ENCODE results near the gene AMER2.

The AMER2 gene

DNA sequence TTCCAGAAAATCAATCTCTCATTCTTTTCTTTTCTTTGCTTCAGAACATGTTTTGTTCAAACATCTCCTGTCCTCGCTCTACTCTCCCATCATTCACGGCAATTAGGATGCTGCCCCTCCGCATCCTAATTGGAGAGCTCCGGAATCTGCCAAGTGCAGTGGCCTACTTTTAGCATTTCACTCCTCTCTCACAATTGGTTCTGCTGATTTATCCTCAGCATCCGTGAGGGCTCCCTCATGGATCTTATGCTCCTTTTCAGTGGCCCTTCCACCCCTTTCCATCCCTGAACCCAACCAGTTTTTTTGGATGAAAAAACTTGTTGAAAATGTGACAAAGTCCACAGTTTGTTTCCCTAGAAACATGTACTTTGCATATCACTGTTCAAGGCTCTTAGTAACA lies 22.4 kb downstream of the AMER2 start:
- no peak for DNase-seq

DNA sequence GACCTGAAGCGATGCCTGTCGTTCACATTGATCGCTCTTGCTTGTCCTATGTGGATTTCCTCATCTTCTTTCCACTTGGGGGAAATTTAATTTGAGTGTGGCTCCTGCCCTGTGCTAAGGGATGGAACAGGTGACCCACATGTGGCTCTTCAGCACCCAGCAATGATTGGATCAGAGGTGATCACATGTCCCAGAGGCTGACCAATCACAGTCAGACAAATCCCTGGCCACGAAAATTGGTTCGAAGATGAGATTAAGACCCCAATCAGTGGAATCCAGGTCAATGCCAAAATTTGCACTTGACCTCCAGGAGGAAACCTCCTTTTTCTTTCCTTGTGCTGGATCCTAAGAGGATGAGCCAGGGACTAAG lies 23.7 kb downstream of the AMER2 start:
- no peak for DNase-seq

DNA sequence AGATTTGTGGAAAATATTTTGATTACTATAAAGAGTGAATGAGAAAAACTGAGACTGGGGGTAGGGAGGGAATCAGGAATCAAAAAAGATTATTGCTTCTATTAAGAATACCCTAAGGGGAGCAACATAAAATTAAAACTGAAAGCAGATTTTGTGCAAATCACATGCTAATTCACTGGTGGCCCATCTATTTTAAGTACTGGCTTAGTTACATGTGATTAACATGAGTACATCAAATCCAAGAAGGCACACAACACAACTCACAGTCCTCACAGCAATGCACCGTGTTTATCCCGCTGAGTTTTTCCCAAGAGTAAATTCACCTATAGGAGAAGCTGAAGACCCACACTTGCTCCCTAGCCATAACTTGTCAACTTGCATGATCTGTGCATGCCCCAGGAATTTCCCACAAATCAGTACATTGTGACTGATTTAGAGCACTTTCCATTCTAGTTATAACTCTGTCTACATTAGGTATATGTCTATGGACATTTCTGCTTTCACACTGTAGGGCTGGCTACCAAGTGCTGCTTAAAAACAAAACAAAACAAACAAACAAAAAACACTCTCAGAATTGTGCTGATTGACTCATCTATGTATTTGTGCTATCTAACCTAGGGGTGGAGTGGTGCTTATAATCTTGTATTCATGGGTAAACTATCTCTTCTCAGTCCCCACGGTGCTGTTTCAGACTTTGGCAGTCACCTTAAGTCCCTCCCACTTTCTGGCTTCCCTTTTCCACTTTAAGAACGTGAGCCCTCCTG lies 24.3 kb downstream of the AMER2 start:
- DNase-seq: no peak

DNA sequence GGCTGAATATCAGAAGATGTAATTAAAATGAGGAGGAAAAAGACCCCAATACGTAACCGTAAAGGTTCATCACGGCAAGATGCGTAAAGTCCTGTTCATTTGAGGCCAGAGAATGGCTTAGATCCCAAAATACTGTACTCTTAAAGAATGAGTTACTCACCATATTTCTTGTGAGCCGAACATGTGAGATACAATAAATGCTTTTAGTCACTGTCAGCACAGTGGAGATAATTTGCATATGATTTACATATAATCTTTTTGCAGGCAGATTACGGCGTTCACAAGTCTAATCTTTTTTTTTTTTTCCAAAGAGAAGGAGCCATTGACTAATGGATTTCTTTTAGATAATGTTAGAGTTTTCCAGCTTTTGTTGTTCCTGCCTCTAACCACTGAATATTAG lies 28.4 kb downstream of the AMER2 start:
- DNase-seq: no peak

DNA sequence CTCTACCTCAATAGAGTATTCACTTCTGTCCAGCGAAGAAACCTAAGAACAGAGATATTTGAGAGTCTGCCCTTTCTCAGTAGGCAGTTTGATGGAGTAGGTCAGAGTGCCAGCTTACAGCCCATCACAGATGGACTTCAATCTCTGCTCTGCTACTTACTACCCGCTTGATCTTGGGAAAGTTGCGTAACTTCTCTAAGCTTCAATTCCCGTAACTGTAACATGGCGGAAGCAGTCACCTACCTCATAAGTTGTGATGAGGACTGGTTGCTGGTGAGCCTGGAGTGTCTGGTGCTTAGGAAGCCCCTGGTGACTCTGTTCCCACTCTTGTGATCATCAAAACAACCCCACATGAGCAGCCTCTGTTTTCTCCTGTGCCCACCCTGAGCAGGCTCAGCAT lies 31.0 kb downstream of the AMER2 start:
- DNase-seq: no peak

DNA sequence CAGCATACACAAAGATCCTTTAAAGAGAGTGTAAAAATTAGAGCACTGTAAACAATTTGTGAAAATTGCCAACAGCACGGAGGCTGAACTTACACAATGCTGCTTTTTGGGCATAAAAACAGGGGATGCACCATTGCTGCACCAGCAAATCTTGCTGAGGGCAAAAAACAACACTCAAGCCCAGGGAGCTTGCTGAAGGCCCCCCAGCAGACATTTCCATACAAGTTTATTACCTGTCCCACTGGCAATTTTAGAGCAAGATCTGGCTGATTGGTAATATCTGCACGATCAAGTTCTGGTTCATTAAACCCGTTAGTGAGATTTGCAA lies 34.3 kb downstream of the AMER2 start:
- DNase-seq: no peak

DNA sequence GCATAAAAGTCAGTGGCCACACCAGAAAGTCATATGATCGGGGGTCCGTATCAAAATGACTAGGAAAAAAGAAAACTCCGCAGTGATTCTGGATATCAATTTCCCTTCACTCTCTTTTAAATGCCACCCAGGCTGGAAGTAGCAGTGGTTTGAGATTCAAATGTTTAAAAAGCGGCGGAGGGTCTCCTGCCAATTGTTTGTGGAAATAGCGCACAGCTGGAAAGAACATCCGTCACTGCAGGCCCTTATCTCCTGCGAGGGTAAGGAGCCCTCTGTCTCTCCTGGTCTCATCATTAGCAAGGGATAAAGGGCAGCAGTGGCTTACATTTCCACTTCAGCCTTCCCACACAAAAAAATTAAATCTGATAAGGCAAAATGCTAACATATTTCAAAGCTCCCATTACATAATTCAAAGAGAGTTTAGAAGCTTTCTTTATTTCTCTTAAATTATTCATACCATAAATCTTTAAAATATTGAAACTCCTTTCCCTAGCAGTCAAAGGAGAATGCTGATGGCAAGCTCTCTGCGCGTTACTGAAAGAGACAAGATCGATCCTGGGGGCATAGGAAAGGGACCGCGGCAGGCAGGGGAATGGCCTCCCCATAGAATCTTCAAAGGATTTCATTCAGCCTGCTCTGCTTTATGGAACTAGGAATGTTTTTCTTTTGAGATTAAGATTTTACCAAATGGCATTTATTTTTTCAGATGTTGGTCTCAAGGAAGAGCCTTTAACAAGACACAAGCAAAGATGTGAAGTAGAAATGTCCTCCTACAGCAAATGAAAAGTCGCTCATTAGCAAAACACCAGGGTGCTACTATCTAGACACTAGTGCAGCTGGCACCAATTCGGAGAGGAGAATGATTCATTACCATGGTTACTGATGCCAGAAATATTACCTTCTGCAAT lies 35.0 kb downstream of the AMER2 start:
- peak; percentile 24 to 60 for DNase-seq

DNA sequence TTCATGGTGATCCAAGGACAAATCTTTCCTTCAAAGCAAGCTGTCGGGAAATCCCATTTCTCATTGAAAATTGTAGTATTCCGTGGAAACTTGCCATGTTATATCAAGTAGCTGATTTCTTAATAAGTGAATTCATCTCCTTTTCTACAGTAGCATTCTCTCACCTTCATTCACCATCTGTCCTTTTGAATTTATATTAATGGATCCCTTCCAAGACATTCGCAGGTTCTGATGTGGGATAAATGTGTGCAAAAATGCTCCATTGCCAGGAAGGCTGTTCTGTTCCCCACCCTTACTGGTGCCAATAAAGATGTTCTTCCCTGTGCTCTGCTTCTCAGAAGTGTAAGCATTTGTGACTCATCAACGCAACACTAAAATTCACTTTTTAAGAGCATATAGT lies 36.2 kb downstream of the AMER2 start:
- peak; percentile 13 to 63 for DNase-seq

DNA sequence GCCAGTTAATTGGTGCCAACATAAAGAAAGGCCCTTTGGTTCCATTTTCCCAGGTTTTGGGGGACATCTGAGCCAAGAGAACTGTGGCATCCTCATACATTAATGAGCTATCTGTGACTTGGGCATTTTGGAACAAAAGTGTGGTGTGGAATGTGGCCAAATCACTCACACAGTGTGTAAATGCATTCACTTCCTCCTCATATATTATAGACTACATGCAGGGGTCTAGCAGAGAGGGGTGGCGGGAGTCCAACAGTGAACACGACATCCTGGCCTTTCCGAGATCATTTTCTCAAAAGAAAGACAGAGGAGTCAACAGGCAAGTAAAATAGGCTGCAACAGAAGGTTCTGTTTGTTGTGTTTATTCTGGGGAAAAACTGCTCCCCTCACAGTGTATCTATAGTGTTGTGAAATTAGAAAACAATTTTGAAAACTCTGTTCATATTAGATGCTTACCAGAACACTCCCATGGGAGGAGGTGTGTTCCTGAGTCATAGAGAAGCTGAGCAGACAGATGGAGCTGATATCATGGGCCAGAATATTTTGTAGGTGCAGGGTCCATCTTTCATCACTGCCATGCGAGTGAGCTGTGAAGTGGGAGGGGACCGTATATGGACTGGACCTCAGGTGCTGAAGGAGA lies 39.2 kb downstream of the AMER2 start:
- DNase-seq: peak; percentile 45 to 66

DNA sequence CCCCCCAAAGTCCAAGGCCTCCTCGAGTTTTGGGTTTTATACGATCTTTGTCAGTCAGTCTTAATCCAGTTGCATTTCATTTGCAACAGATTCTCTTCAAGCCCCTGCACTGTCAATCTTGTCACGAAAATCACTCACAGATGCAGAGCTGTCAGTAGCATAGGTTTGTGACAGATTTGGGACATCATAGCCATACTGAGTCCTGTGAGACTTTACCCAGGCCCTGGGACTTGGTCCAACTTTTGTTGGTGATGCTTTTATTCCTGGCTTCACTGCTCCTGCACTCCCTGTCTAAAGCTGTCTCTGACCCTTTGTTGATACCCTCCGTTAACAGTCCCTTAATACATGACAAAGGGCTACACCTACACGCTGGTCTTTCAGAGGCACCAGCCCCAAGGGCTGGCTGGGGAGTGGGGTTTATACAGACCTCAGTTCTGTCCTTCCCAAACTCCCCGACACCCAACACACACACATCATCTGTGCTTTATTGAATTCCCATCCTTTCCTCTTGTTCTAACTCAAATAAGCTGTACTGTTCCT lies 40.1 kb downstream of the AMER2 start:
- peak in 1 of 2 experiments; percentile 8 for DNase-seq

DNA sequence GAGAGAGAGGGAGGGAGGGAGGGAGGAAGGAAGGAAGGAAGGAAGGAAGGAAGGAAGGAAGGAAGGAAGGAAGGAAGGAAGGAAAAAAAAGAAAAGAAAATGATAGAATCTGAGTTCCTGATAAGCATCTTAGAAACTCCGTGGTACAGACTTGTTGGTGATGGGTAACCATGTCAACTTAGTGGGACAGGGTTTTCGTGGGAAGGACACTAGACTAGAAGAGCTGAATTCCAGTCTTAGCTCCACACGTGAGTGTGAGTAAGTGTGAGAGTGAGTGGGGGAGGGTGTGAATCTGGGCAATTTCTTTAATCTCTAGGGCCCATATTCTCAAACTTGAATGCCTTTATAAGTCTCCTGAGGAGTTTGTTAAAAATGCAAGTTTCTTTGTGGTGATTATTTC lies 41.1 kb downstream of the AMER2 start:
- DNase-seq: no peak

DNA sequence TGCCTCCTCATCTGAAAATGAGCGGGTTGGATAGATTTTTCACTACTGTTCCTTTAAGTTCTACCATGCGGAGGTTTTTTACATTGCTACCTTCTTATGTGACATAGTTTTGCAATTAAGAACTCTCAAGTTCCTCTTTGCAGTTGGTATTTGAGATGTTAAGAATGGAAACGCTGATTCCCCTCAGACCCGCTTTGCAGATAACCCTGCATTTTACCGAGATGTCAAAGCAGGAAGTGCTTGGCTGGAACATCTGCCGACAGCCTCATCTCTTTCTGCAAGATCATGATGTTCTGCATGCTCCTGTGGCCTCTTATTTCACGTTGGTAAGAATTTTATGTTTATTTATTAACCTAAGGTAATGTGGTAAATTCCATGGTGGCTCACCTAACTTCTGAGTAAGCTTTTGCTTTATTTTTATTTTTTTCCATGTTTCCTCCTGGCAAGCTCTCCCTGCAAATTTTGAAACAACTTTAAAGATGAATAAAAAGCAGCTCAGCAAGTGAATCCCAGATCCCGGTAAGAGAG lies 53.6 kb downstream of the AMER2 start:
- DNase-seq: no peak

DNA sequence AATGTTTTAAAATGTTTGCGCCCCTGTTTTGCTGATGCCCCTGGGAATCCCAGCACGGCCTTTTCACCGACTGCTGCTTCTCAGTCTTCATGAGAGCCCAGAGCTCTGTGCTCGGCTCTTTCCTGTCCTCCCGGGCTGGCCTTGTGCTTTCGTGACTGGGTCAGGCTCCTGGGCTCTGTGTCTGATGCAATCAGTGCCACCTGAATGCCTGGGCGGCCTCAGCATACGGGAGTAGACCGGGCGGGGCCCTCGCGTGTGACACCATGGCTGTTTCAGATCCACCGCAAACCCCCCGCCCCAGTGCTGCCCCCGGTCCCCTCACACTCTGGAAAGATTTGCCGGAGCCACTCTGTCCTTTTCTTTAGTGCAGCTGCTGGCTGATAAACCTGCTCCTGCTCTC lies 54.8 kb downstream of the AMER2 start:
- no peak for DNase-seq

DNA sequence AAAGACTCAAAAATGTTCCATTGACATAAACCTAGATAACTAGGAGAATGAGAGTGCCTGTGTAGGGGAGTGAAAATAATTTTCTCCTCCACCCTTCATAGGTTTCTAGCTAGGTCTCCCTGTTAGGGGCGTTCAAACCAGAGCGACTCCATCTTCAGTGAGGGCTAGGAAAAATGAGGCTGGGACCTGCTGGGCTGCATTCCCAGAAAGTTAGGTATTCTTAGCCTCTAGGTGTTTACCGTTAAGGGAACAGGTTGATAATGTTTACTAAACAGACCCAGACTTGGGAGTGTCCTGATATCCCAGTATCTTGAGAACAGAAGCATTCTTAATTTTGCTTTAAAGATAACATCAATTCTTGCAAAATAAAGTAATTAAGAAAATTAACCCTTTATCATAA lies 56.0 kb downstream of the AMER2 start:
- DNase-seq: no peak

DNA sequence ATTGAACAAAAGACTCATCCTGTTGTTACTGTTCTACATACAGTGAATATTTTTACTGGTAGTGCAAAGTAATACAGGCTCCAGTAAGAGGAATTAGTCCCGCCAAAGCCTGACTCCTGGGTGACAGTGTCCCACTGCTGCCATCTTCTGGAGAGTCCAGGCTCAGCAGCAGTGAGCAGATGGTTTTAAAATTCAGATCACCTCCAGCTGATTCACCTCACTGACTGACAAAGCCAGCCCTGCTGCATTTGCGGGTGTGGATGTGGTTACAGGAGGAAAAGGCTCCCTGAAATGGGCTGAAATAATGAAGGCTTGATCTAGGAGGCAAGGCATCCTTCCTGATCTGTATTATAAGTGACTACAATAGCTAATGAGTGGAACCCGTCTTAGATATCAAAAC lies 57.9 kb downstream of the AMER2 start:
- DNase-seq: peak; percentile 44 to 77

DNA sequence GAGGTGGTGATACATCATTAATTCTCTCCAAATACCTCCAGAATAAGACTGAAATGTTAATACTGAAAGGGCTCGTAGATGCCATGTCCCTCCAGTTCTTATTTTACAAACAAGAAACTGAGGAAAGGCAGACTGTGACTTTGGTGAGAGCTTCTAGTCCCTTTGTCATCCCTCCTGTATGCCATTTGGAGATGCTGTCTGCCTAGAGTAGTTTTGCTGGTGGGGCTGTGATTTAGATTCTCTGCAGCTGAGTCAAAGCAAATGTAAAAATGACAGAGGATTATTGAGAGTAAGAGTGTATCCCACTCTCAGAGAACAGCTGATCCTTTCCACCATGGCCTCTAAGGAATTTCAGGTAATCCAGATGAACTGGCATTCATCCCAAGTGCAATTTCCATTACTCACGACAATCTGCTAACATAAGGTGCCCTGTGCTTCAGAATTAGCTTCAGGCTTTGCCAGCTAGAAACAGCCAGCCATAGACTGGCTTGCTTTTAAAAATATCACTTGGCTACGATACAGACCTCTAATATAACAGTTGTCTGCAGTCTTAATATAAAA lies 59.3 kb downstream of the AMER2 start:
- no peak for DNase-seq

Measured in NCI-H446 (cell line).